GM10266 (cell line): ENCODE results near the gene FMN1.
A peak's percentile ranks its signal among the peaks of the same experiment; 100 is the strongest.

Source experiments
- DNase-seq: peaks from one replicate; pipeline ENCODE4 v3.0.0; 2012; ENCODE audit errors: extremely low spot score
- TF ChIP-seq, protein P1 (sequence below): IDR thresholded peaks from 2 replicates; pipeline ENCODE4 v1.5.1; 2012; ENCODE audit warnings: mild to moderate bottlenecking, low read depth; ENCODE audit not compliant: control insufficient read depth, insufficient read depth; ENCODE audit errors: missing control alignments

Gene FMN1

GRCh38 chr15:32717426-32718226 is 476.9 kb downstream of the FMN1 start, which contains the start of gene GREM1:
TSS of gene GREM1 (plus strand) at chr15:32718004. CDS start at chr15:32730691, 12,687 bp downstream.
- DNase-seq, result peak; percentile 35
- TF ChIP-seq, protein P1, sequence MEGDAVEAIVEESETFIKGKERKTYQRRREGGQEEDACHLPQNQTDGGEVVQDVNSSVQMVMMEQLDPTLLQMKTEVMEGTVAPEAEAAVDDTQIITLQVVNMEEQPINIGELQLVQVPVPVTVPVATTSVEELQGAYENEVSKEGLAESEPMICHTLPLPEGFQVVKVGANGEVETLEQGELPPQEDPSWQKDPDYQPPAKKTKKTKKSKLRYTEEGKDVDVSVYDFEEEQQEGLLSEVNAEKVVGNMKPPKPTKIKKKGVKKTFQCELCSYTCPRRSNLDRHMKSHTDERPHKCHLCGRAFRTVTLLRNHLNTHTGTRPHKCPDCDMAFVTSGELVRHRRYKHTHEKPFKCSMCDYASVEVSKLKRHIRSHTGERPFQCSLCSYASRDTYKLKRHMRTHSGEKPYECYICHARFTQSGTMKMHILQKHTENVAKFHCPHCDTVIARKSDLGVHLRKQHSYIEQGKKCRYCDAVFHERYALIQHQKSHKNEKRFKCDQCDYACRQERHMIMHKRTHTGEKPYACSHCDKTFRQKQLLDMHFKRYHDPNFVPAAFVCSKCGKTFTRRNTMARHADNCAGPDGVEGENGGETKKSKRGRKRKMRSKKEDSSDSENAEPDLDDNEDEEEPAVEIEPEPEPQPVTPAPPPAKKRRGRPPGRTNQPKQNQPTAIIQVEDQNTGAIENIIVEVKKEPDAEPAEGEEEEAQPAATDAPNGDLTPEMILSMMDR, result no peak

DNA sequence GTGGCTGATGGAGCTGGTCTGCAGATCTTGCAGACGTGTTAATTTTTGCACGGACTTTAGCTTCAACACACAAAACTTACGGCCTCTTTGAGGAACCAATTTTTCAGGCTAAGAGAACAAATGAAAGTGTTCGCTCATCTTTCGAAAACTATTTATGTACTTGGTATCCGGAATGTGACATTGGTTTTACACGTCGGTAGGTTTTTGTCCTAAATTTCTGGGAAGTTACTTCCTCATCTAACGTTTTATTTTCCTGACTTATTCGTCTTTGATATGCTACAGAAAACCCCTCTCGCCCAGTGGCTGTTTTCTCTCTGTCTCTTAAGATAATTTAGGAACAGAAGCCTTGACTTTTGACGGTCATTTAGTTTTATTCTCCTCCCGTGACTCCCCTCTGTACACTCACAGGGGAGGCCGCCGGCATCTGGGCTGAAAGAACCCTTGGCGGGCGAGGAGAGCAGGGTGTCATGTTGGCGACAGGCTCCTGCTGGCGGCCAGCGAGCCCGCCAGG is 477.5 kb downstream of the FMN1 start:
- peak; percentile 44 for DNase-seq
- TF ChIP-seq, protein P1, result no peak

- no peak for DNase-seq
- TF ChIP-seq, protein P1, result no peak
Observed at GRCh38 chr15:32716216-32716914, 478.1 kb downstream of the FMN1 start.
